BE2C (cell line): ENCODE data around the gene RBM44.

ENCODE experiments used
- DNase-seq: peaks from one replicate; pipeline ENCODE4 v3.0.0-alpha.2; 2020
- H3K27me3 ChIP-seq: fragments of 250-450 bp; sonication (Bioruptor Pico); 2 replicates; pipeline ENCODE4 v1.5.1; 2020; ENCODE audit warnings: mild to moderate bottlenecking
- H3K36me3 ChIP-seq: fragments of 250-450 bp; sonication (Bioruptor Pico); 2 replicates; pipeline ENCODE4 v1.5.1; 2020; ENCODE audit warnings: mild to moderate bottlenecking
- H3K4me1 ChIP-seq: fragments of 250-450 bp; sonication (Bioruptor Pico); 2 replicates; pipeline ENCODE4 v1.5.1; 2020
- H3K4me3 ChIP-seq: 2 replicates; pipeline ENCODE4 v1.5.1; 2011; ENCODE audit warnings: low read depth, low read length
- H3K9me3 ChIP-seq: fragments of 250-450 bp; sonication (Bioruptor Pico); 2 replicates; pipeline ENCODE4 v1.5.1; 2020
- CTCF ChIP-seq: IDR thresholded peaks from 2 replicates; pipeline ENCODE4 v1.5.1; 2012; ENCODE audit warnings: mild to moderate bottlenecking, low read depth, low read length

The RBM44 gene

GRCh38 chr2:237877576-237878307 is 79.2 kb downstream of the RBM44 start:
- no peak for TF ChIP-seq CTCF

GRCh38 chr2:237878321-237879057 is 79.9 kb downstream of the RBM44 start:
- DNase-seq = no peak
- Histone ChIP-seq H3K36me3 (peaks cover 4% of the 10 kb centered on the region; the same call in 1 of the 2 replicates), H3K4me1 (peaks cover 18% of the 10 kb centered on the region), H3K4me3 (no peak overlapping the region), H3K27me3 (no peaks in the 10 kb centered on the region), H3K9me3 (no peaks in the 10 kb centered on the region)
- TF ChIP-seq CTCF = no peak

More at GRCh38 chr2:237877576-237878307, 79.2 kb downstream of the RBM44 start:
- DNase-seq = no peak
- Histone ChIP-seq H3K9me3 (no peaks in the 10 kb centered on the region), H3K4me3 (no peak overlapping the region), H3K4me1 (peaks cover 11% of the 10 kb centered on the region), H3K36me3 (peaks cover 4% of the 10 kb centered on the region; the same call in 1 of the 2 replicates), H3K27me3 (no peaks in the 10 kb centered on the region)

GRCh38 chr2:237879058-237879430 is 80.5 kb downstream of the RBM44 start:
- no peak overlapping the region for H3K4me3 ChIP-seq
- peaks cover 19% of the 10 kb centered on the region for H3K4me1 ChIP-seq
- no peaks in the 10 kb centered on the region for H3K9me3 ChIP-seq
- no peak for DNase-seq
- H3K36me3 ChIP-seq = peaks cover 4% of the 10 kb centered on the region; the same call in 1 of the 2 replicates
- no peak for TF ChIP-seq CTCF
- H3K27me3 ChIP-seq = no peaks in the 10 kb centered on the region

- TF ChIP-seq CTCF = no peak
- Histone ChIP-seq H3K4me1 (peaks cover 27% of the 10 kb centered on the region), H3K27me3 (no peaks in the 10 kb centered on the region), H3K36me3 (peaks cover 4% of the 10 kb centered on the region; the same call in 1 of the 2 replicates), H3K9me3 (no peaks in the 10 kb centered on the region), H3K4me3 (no peak overlapping the region)
- DNase-seq = no peak
Observed at GRCh38 chr2:237879991-237880560, 81.5 kb downstream of the RBM44 start.

- H3K4me1 ChIP-seq = peaks cover 48% of the 10 kb centered on the region
- no peaks in the 10 kb centered on the region for H3K9me3 ChIP-seq
- peak; percentile 43 for DNase-seq
- no peaks in the 10 kb centered on the region for H3K27me3 ChIP-seq
- no peak overlapping the region for H3K4me3 ChIP-seq
- TF ChIP-seq CTCF = no peak
- H3K36me3 ChIP-seq = 0 out of 2 replicates have a peak, but pooled peaks cover 4% of the 10 kb centered on the region
Observed at GRCh38 chr2:237882510-237883481, 84.2 kb downstream of the RBM44 start.
